Measurements from ENCODE around the gene EBLN1.

- peak in 1 of 2 donors; percentile 22 for TF ChIP-seq EGR1 (IDR thresholded peaks at IDR 0.05; ENCODE audit: low read depth in 2 of 2)
- no peak for TF ChIP-seq CTCF (IDR thresholded peaks at IDR 0.05; ENCODE audit: low read depth, low read length, missing input control)
- TF ChIP-seq YY1 (IDR thresholded peaks at IDR 0.05): peak; percentile 67
- peak; percentile 49 for TF ChIP-seq REST (IDR thresholded peaks at IDR 0.05)
- TF ChIP-seq TAF1 (conservative IDR thresholded peaks at IDR 0.05): no peak
- TF ChIP-seq HNF4A (conservative IDR thresholded peaks at IDR 0.05): no peak
- TF ChIP-seq JUND (IDR thresholded peaks at IDR 0.05): no peak
These were observed 11.4 kb upstream of the EBLN1 start for GRCh38 chr10:22228943-22229801.
